Measurements from ENCODE around the gene KCNJ6.

The KCNJ6 gene

GRCh38 chr21:37904856-37905255, 11.4 kb downstream of the KCNJ6 start:
- DNase-seq (ENCODE audit: low read depth, low spot score) = no peak

GRCh38 chr21:37903396-37903795, 12.9 kb downstream of the KCNJ6 start:
- DNase-seq (ENCODE audit: low read depth, low spot score) = no peak

GRCh38 chr21:37899146-37899545, 17.1 kb downstream of the KCNJ6 start:
- DNase-seq (ENCODE audit: low read depth, low spot score) = no peak

- no peak for DNase-seq (ENCODE audit: low read depth, low spot score)
Measured at GRCh38 chr21:37896788-37897187, 19.5 kb downstream of the KCNJ6 start.

- DNase-seq (ENCODE audit: low read depth, low spot score) = no peak
Measured at GRCh38 chr21:37891972-37892371, 24.3 kb downstream of the KCNJ6 start.

- no peak for DNase-seq (ENCODE audit: low read depth, low spot score)
Measured at GRCh38 chr21:37888659-37889058, 27.6 kb downstream of the KCNJ6 start.

GRCh38 chr21:37886726-37887299, 29.4 kb downstream of the KCNJ6 start:
- no peak for DNase-seq (ENCODE audit: low read depth, low spot score)

GRCh38 chr21:37886120-37886519, 30.1 kb downstream of the KCNJ6 start:
- no peak for DNase-seq (ENCODE audit: low read depth, low spot score)

GRCh38 chr21:37878946-37879660, 37.2 kb downstream of the KCNJ6 start:
- no peak for DNase-seq (ENCODE audit: low read depth, low spot score)

GRCh38 chr21:37877888-37878684, 38.2 kb downstream of the KCNJ6 start:
- DNase-seq (ENCODE audit: low read depth, low spot score) = no peak

- no peak for DNase-seq (ENCODE audit: low read depth, low spot score)
Measured at GRCh38 chr21:37877171-37877570, 39.1 kb downstream of the KCNJ6 start.

- DNase-seq (ENCODE audit: low read depth, low spot score) = no peak
Measured at GRCh38 chr21:37876561-37876960, 39.7 kb downstream of the KCNJ6 start.

- DNase-seq (ENCODE audit: low read depth, low spot score) = no peak
Measured at GRCh38 chr21:37874904-37875780, 41.1 kb downstream of the KCNJ6 start.

GRCh38 chr21:37874481-37874880, 41.8 kb downstream of the KCNJ6 start:
- DNase-seq (ENCODE audit: low read depth, low spot score) = no peak

GRCh38 chr21:37873655-37874054, 42.6 kb downstream of the KCNJ6 start:
- no peak for DNase-seq (ENCODE audit: low read depth, low spot score)

GRCh38 chr21:37871121-37871862, 45.0 kb downstream of the KCNJ6 start:
- no peak for DNase-seq (ENCODE audit: low read depth, low spot score)

GRCh38 chr21:37870221-37870620, 46.0 kb downstream of the KCNJ6 start:
- no peak for DNase-seq (ENCODE audit: low read depth, low spot score)

GRCh38 chr21:37869661-37870060, 46.6 kb downstream of the KCNJ6 start:
- no peak for DNase-seq (ENCODE audit: low read depth, low spot score)

GRCh38 chr21:37868446-37869295, 47.6 kb downstream of the KCNJ6 start:
- DNase-seq (ENCODE audit: low read depth, low spot score) = no peak

GRCh38 chr21:37866027-37866426, 50.2 kb downstream of the KCNJ6 start:
- DNase-seq (ENCODE audit: low read depth, low spot score) = no peak
